ENCODE results near the gene CCDC6.
"Not testable (repeated sequence)": the region's sequence is repeated elsewhere in the genome, so short reads cannot be mapped to it uniquely, and the experiment has no call there.

CCDC6 gene

DNA sequence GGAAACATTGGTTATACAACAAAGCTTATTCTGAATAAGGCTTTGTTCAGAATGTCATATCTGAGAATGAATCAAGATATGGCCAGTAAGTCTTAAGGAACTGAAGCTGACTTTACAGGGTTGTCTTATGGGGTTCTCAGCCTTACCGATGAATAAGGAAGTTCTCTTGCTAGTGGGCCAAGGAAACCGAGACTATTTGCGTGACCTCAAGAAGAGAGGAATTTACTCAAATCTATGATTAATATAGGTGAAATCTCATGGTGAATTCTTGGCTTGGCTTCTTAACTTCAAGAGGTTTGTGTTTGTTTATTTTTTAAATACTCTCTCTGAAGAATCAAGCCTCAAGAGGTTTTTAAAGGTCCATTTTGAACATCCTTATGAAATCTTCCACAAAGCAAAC is 148.4 kb downstream of the CCDC6 start:
- DNase-seq (ENCODE audit: low read depth): peak; percentile 3
- TF ChIP-seq CTCF (conservative IDR thresholded peaks at IDR 0.05; ENCODE audit: low read length): no peak

GRCh38 chr10:59754951-59755350 is 151.4 kb downstream of the CCDC6 start:
- no peak overlapping the region for H3K4me3 ChIP-seq (ENCODE audit: low read length)
- no peak for DNase-seq (ENCODE audit: low read depth)
- no peak for TF ChIP-seq CTCF (conservative IDR thresholded peaks at IDR 0.05; ENCODE audit: low read length)

More for the DNA sequence above, 148.4 kb downstream of the CCDC6 start:
- no peak overlapping the region for H3K4me3 ChIP-seq (ENCODE audit: low read length)

DNA sequence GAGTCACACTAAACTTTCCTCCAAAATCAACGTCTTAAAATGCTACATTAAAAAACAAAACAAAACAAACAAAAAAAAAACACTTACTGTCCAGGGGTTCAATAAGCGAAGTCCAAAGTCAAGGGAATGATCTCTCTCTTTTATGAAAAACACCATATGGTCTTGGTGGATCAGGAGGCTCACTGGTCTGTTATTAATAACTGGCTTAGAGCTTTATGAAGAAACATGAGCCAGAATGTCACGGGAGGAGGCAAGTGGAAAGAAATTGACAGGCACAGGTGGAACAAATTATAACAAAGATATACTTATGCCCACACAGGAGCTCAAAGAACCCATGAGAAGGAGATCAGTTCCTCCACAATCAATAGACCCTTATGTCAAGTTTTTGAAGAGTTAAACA is 153.1 kb downstream of the CCDC6 start, which contains the start of gene MRLN:
MRLN (minus strand) TSS at position 189 of the 400 bp plus-strand sequence.
- TF ChIP-seq CTCF (conservative IDR thresholded peaks at IDR 0.05; ENCODE audit: low read length): no peak
- no peak within 1 kb of the TSS for H3K4me3 ChIP-seq (ENCODE audit: low read length)
- no peak for DNase-seq (ENCODE audit: low read depth)

DNA sequence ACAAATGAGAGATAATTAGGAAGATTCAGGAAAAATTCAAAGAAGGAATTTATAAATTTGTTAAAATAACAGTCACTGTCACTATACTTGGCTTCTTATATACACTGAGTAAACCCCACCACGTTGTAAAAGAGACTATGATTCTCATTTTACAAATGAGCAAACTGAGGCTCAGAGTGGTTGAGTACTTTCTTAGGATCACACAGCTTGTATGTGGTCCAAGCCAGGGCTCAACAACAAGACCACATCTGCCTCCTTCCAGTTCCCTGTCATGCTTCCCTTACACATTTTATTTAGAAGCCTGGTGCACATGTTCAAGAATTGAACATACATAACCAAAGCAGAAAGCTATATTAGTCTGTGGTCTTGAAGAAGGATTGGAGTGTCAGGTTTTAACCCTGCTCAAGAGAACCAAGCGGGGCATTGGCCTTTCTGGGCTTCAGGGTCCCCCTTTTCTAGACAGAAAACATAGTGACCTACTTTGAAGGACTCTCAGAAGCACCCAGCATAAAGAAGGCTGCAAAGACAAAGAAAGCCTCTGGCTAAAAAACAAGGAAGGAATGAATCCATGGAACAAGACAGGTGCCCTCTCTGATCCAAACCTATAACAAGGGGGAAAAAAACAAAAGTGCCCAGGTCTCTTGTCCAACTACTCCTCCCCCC is 153.9 kb downstream of the CCDC6 start:
- H3K4me3 ChIP-seq (ENCODE audit: low read length): no peak overlapping the region
- TF ChIP-seq CTCF (conservative IDR thresholded peaks at IDR 0.05; ENCODE audit: low read length): no peak
- DNase-seq (ENCODE audit: low read depth): no peak

DNA sequence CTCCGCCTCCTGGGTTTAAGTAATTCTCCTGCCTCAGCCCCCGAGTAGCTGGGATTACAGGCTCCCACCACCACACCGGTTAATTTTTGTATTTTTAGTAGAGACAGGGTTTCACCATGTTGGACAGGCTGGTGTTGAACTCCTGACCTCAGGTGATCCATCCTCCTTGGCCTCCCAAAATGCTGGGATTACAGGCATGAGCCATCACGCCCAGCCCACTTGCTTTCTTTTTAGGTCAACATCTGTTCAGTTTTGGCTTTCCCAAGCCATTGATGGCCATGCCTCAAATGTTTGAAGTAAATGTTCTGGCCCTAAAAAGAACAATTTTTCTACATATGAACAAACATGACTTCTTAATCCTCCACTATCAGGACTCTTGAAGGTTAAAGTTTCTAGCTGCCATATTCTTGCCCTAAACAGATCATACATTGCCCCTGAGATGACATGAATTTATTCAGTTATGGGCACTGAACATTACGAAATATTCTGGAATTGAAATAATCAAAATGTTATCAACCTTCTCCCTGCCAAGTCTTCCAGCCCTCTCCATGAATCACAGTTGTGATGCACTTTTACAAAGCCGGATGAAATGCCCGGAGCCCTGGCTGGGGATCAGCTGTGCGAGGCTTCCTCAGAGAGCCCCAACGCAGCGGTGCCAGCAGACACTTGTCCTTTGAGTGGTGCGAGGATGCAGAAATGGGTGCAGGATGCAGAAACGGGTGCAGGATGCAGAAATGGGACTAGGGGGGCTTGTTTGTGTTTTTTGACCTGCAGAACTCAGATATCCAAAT is 156.0 kb downstream of the CCDC6 start:
- H3K4me3 ChIP-seq (ENCODE audit: low read length): no peak overlapping the region
- no peak for DNase-seq (ENCODE audit: low read depth)
- TF ChIP-seq CTCF (conservative IDR thresholded peaks at IDR 0.05; ENCODE audit: low read length): no peak

DNA sequence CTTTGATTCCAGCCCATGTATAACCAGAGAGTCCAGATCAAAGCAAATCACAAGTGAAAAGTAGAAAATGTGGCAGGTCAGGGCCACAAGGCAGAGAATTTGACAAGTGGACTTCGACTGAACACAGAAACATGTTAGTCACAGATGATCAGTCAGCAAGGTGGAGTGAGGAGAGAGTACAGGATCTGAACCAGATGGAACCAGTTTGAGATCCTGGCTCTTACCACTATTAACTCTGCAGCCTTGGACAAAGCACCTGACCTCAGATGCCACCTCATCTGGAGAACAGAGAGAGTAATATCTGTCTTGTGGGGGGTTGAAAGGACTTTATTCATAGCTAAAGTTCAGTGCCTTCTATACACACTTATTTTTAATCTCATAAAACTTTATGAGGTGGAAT is 157.5 kb downstream of the CCDC6 start:
- TF ChIP-seq CTCF (conservative IDR thresholded peaks at IDR 0.05; ENCODE audit: low read length): no peak
- no peak for DNase-seq (ENCODE audit: low read depth)
- no peak overlapping the region for H3K4me3 ChIP-seq (ENCODE audit: low read length)

- TF ChIP-seq CTCF (conservative IDR thresholded peaks at IDR 0.05; ENCODE audit: low read length): no peak
- H3K4me3 ChIP-seq (ENCODE audit: low read length): no peak overlapping the region
- DNase-seq (ENCODE audit: low read depth): no peak
Observed at GRCh38 chr10:59745163-59745650, 161.1 kb downstream of the CCDC6 start.

- DNase-seq (ENCODE audit: low read depth); H3K4me3 ChIP-seq (ENCODE audit: low read length): not testable (repeated sequence)
Observed at GRCh38 chr10:59744762-59745161, 161.6 kb downstream of the CCDC6 start.

- DNase-seq (ENCODE audit: low read depth); H3K4me3 ChIP-seq (ENCODE audit: low read length): not testable (repeated sequence)
Observed at GRCh38 chr10:59744156-59744555, 162.2 kb downstream of the CCDC6 start.

Data from AG10803 (cell line).